Measurements from ENCODE around the gene MMRN2. TPM values are rescaled to one million over a fixed set of nuclear protein-coding genes. Genes with fewer than 3 reads are reported as not detected.
A peak's percentile ranks its signal among the peaks of the same experiment; 100 is the strongest.

The MMRN2 gene
- total and polyA plus RNA-seq, 2 of the 8 experiments (the other 6 are each of a cell fraction or from before 2014, with no cell fraction given): 1.2 TPM

- Histone ChIP-seq H3K79me1 (ENCODE audit: low read depth, low read length) (no peaks in the 10 kb centered on the region), H2BK15ac (ENCODE audit: low read length) (peak overlapping the region; percentile 75), H3K18ac (ENCODE audit: extremely low read depth, low read length) (peak overlapping the region; percentile 84), H3K9ac (replicated peaks in 1 of 4; ENCODE audit: extremely low read depth in 1 of 4, low read depth in 3 of 4, low read length in 3 of 4) (no peak overlapping the region), H2BK20ac (ENCODE audit: low read length) (peak overlapping the region; percentile 93), H3K4ac (replicated peaks; ENCODE audit: insufficient read length, low read depth, low read length) (peak overlapping the region; percentile 55), H4K8ac (ENCODE audit: extremely low read depth, insufficient read depth, low read length) (no peak overlapping the region), H4K91ac (replicated peaks; ENCODE audit: insufficient read length, low read length) (peak overlapping the region; percentile 63), H3K79me2 (ENCODE audit: control insufficient read depth in 1 of 2, insufficient read depth in 2 of 2, low read length in 2 of 2) (no peaks in the 10 kb centered on the region), H3K23ac (ENCODE audit: insufficient read length) (no peak overlapping the region), H3K27me3 (replicated peaks in 1 of 4; ENCODE audit: control insufficient read depth in 3 of 4, extremely low read depth in 1 of 4, insufficient read depth in 3 of 4, low read length in 3 of 4) (no peaks in the 10 kb centered on the region; a peak in 2 of 7 replicates), H3K23me2 (ENCODE audit: low read depth, low read length) (no peaks in the 10 kb centered on the region), H2BK12ac (ENCODE audit: low read depth, low read length) (peak overlapping the region; percentile 93), H3K56ac (replicated peaks; ENCODE audit: insufficient read length, low read depth, low read length) (no peak overlapping the region), H3K4me3 (ENCODE audit: extremely low read depth in 1 of 4, insufficient read depth in 2 of 4, low read depth in 3 of 4, low read length in 4 of 4) (no peak overlapping the region), H3K4me2 (ENCODE audit: insufficient read depth in 1 of 2, low read depth in 2 of 2, low read length in 2 of 2) (no peak overlapping the region), H4K5ac (ENCODE audit: insufficient read length, low read depth, low read length) (no peak overlapping the region), H3K4me1 (replicated peaks in 1 of 4; ENCODE audit: control insufficient read depth in 3 of 4, insufficient read depth in 4 of 4, low read length in 3 of 4) (peaks cover 2 to 5% (median 3%) of the 10 kb centered on the region in 4 experiments; a peak in 5 of 7 replicates), H3K9me3 (ENCODE audit: insufficient read depth in 2 of 2, low read depth in 1 of 2, low read length in 1 of 2) (no peaks in the 10 kb centered on the region), H2AK5ac (ENCODE audit: low read depth, low read length) (peak overlapping the region; percentile 25; the same call in 1 of the 2 replicates), H4K20me1 (replicated peaks in 1 of 2; ENCODE audit: control insufficient read depth in 1 of 2, insufficient read depth in 2 of 2, low read length in 2 of 2) (no peaks in the 10 kb centered on the region), H2AFZ (ENCODE audit: low read length) (no peak overlapping the region), H3K27ac (ENCODE audit: low read depth, low read length) (no peak overlapping the region), H2BK5ac (ENCODE audit: low read depth, low read length) (peak overlapping the region; percentile 73; the same call in 1 of the 2 replicates), H2BK120ac (replicated peaks; ENCODE audit: low read depth, low read length) (no peak overlapping the region), H3K36me3 (ENCODE audit: control insufficient read depth in 2 of 4, insufficient read depth in 4 of 4, low read length in 3 of 4) (no peaks in the 10 kb centered on the region), H3K14ac (ENCODE audit: insufficient read length) (no peak overlapping the region)
- CTCF ChIA-PET (ENCODE audit: partially characterized antibody): interaction anchor here (0.6 to 26.4 kb wide), 23 partner anchors 9 to 294 kb away, joined by 3 to 975 read pairs (median 5); partner anchors contain the start of genes ADIRF, MMRN2 and SNCG
- no peak for FAIRE-seq
- peak in 1 of 2 experiments; percentile 49 for DNase-seq (ENCODE audit: low read depth in 1 of 2, low spot score in 2 of 2)
- POLR2A ChIA-PET (ENCODE audit: partially characterized antibody): interaction anchor here (1.8 to 2.8 kb wide), 4 partner anchors 9 to 24 kb away, joined by 5 to 38 read pairs (median 10); partner anchors contain the start of gene MMRN2
- WGBS, 2 experiments (ENCODE audit: extremely low coverage in 1 of 2, insufficient coverage in 1 of 2, insufficient read length in 1 of 2, insufficient replicate concordance in 2 of 2, low coverage in 1 of 2, low lambda C conversion rate in 2 of 2, missing lambda C conversion rate in 1 of 2): 93% methylated on average over 13 of the region's 13 CpGs; no CpG with 5 or more reads in 1 of the 2 experiments
- TF ChIP-seq GTF2F1 (IDR thresholded peaks at IDR 0.05; ENCODE audit: borderline replicate concordance, low read depth, low read length): no peak
These were observed 10.9 kb downstream of the MMRN2 start for GRCh38 chr10:86946213-86947155.
